Neutrophil (primary cell): ENCODE measurements around the gene SLC6A20.

Source experiments
- H3K27ac ChIP-seq: fragments of 200-600 bp; sonication (generic); 2 replicates; pipeline ENCODE4 v1.5.1; 2016; ENCODE audit warnings: mild to moderate bottlenecking, moderate library complexity
- H3K27me3 ChIP-seq: fragments of 200-600 bp; sonication (generic); 2 replicates; pipeline ENCODE4 v1.6.0; 2016; ENCODE audit warnings: mild to moderate bottlenecking
- H3K36me3 ChIP-seq: fragments of 200-600 bp; sonication (generic); 2 replicates; pipeline ENCODE4 v1.5.1; 2017
- H3K4me1 ChIP-seq, 2 experiments: fragments of 200-600 bp in 1 of 2; sonication (generic) in 1 of 2; 1 replicate in 1 of 2; 2 replicates in 1 of 2; pipeline versions ENCODE4 v1.5.1 to v1.6.1; 2013 to 2016; ENCODE audit warnings: low read depth in 1 of 2, low read length in 1 of 2, mild to moderate bottlenecking in 1 of 2, moderate library complexity in 1 of 2; ENCODE audit not compliant: control insufficient read depth in 1 of 2, insufficient read depth in 1 of 2
- H3K4me3 ChIP-seq, 2 experiments: fragments of 200-600 bp in 1 of 2; sonication (generic) in 1 of 2; 1 replicate in 1 of 2; 2 replicates in 1 of 2; pipeline ENCODE4 v1.5.1; 2013 to 2016; ENCODE audit warnings: low read depth in 1 of 2, low read length in 1 of 2, mild to moderate bottlenecking in 1 of 2, moderate library complexity in 1 of 2
- H3K9me3 ChIP-seq: fragments of 200-600 bp; sonication (generic); 2 replicates; pipeline ENCODE4 v1.5.1; 2016
- CTCF ChIP-seq: fragments of 200-600 bp; sonication (generic); IDR thresholded peaks from 2 replicates; pipeline ENCODE4 v1.5.1; 2016; ENCODE audit warnings: antibody characterized with exemption

The SLC6A20 gene

GRCh38 chr3:45739991-45740390 is 56.3 kb downstream of the SLC6A20 start:
- Histone ChIP-seq H3K27me3 (no peaks in the 10 kb centered on the region), H3K4me3 (no peak overlapping the region), H3K4me1 (peaks cover 5 to 10% of the 10 kb centered on the region in 2 experiments), H3K27ac (no peak overlapping the region), H3K36me3 (peaks cover 99% of the 10 kb centered on the region), H3K9me3 (no peaks in the 10 kb centered on the region)
- TF ChIP-seq CTCF, result no peak

- Histone ChIP-seq H3K36me3 (peaks cover 96% of the 10 kb centered on the region), H3K4me3 (no peak overlapping the region), H3K27me3 (no peaks in the 10 kb centered on the region), H3K9me3 (no peaks in the 10 kb centered on the region), H3K4me1 (peaks cover 5 to 10% of the 10 kb centered on the region in 2 experiments), H3K27ac (no peak overlapping the region)
- no peak for TF ChIP-seq CTCF
Measured at GRCh38 chr3:45737234-45737633, 59.1 kb downstream of the SLC6A20 start.

GRCh38 chr3:45736707-45737106 is 59.6 kb downstream of the SLC6A20 start:
- no peak overlapping the region for H3K27ac ChIP-seq
- no peaks in the 10 kb centered on the region for H3K27me3 ChIP-seq
- H3K4me1 ChIP-seq, result peaks cover 4 to 7% of the 10 kb centered on the region in 2 experiments
- H3K36me3 ChIP-seq, result peaks cover 96% of the 10 kb centered on the region
- no peak for TF ChIP-seq CTCF
- no peaks in the 10 kb centered on the region for H3K9me3 ChIP-seq
- H3K4me3 ChIP-seq, result no peak overlapping the region

GRCh38 chr3:45730409-45731154 is 65.8 kb downstream of the SLC6A20 start:
- no peaks in the 10 kb centered on the region for H3K9me3 ChIP-seq
- H3K27me3 ChIP-seq, result no peaks in the 10 kb centered on the region
- no peak overlapping the region for H3K4me3 ChIP-seq
- H3K4me1 ChIP-seq, result peaks cover 10 to 14% of the 10 kb centered on the region in 2 experiments
- H3K36me3 ChIP-seq, result peaks cover 50% of the 10 kb centered on the region
- no peak overlapping the region for H3K27ac ChIP-seq
- TF ChIP-seq CTCF, result no peak

GRCh38 chr3:45729614-45730013 is 66.7 kb downstream of the SLC6A20 start:
- Histone ChIP-seq H3K4me3 (no peak overlapping the region), H3K27me3 (no peaks in the 10 kb centered on the region), H3K27ac (no peak overlapping the region), H3K9me3 (no peaks in the 10 kb centered on the region), H3K4me1 (peaks cover 19 to 24% of the 10 kb centered on the region in 2 experiments), H3K36me3 (peaks cover 41% of the 10 kb centered on the region)
- TF ChIP-seq CTCF, result no peak
